NB4 (cell line): ENCODE results near the gene MAP2K6.

Experiments used
- MYC ChIP-seq: IDR thresholded peaks from 2 replicates; pipeline ENCODE4 v1.6.1; 2011; ENCODE audit warnings: low read depth, low read length
- POLR2A ChIP-seq: IDR thresholded peaks from 2 replicates; pipeline ENCODE4 v1.6.1; 2011; ENCODE audit warnings: mild to moderate bottlenecking; ENCODE audit not compliant: insufficient read length; ENCODE audit errors: extremely low read depth
- TF ChIP-seq, protein P1 (sequence below): IDR thresholded peaks from 2 replicates; pipeline ENCODE4 v1.6.1; 2011; ENCODE audit warnings: low read depth, low read length
- TF ChIP-seq, protein P2 (sequence below): IDR thresholded peaks from one replicate; pipeline ENCODE4 v1.5.1; 2012; ENCODE audit warnings: low read depth, low read length

DNA sequence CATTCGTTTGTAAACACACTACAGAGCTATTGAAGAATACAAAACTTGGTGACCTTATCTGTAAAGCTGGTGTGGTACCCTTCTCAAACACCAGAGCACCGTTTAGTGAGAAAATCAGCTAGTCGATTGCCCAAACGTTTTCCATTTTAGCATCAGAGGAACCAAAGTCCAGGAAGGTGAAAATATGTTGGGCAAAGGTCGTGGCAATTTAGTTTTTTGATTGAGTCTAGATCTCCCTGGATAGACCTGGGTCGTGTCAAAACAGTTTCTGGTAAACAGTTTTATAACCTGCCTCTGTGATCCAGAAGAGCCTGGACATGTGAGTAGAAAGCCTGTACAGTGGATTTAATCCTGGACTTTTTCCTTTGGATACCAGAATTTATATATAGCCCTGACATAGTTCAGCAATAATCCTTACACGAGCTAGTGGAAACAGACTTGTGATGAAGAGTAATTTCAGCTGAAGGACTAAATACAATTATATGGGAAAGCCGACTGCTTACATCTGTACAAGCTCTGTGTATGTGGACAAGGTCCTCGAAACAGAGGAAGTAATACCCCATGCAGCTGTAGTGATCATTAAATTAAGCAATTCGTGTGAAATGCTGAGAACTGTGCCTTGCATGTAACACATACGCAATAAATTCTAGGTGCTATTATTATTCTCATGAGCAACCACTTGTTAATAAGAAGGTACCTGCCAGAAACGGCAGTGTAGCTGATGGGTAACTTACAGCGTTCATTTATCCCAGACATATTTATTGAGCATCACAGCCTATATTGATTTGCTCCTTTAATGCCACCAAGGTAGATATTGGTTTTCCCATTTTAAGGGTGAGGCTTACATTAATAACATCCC is 72.5 kb downstream of the MAP2K6 start:
- TF ChIP-seq, protein P1, sequence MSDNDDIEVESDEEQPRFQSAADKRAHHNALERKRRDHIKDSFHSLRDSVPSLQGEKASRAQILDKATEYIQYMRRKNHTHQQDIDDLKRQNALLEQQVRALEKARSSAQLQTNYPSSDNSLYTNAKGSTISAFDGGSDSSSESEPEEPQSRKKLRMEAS, result no peak
- TF ChIP-seq, protein P2, sequence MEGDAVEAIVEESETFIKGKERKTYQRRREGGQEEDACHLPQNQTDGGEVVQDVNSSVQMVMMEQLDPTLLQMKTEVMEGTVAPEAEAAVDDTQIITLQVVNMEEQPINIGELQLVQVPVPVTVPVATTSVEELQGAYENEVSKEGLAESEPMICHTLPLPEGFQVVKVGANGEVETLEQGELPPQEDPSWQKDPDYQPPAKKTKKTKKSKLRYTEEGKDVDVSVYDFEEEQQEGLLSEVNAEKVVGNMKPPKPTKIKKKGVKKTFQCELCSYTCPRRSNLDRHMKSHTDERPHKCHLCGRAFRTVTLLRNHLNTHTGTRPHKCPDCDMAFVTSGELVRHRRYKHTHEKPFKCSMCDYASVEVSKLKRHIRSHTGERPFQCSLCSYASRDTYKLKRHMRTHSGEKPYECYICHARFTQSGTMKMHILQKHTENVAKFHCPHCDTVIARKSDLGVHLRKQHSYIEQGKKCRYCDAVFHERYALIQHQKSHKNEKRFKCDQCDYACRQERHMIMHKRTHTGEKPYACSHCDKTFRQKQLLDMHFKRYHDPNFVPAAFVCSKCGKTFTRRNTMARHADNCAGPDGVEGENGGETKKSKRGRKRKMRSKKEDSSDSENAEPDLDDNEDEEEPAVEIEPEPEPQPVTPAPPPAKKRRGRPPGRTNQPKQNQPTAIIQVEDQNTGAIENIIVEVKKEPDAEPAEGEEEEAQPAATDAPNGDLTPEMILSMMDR, result no peak
- TF ChIP-seq POLR2A (no peak), MYC (no peak)
